Stomach (tissue), 9 donors: ENCODE measurements around the gene CAMKK1. TPM values are rescaled to one million over a fixed set of nuclear protein-coding genes. Genes with fewer than 3 reads are reported as not detected.

ENCODE experiments used
- DNase-seq, 2 donors: peaks; one replicate each; pipeline versions ENCODE4 v3.0.0 to v3.0.0-alpha.2; 2013 to 2019
- H3K27ac ChIP-seq, 5 donors: fragments of 200-600 bp in 4 of 5; sonication (generic) in 4 of 5; one replicate each; pipeline ENCODE4 v1.5.1; 2013 to 2019; ENCODE audit warnings: mild to moderate bottlenecking in 1 of 5, moderate library complexity in 1 of 5
- H3K27me3 ChIP-seq, 3 donors: fragments of 200-600 bp; sonication (generic); one replicate each; pipeline ENCODE4 v1.5.1; 2017 to 2019; ENCODE audit warnings: mixed run types in 1 of 3
- H3K36me3 ChIP-seq, 4 donors: fragments of 200-600 bp; sonication (generic); 1 replicate in 3 of 4; 2 replicates in 1 of 4; pipeline ENCODE4 v1.5.1; 2016 to 2019
- H3K4me1 ChIP-seq, 4 donors: fragments of 200-600 bp; sonication (generic); one replicate each; pipeline ENCODE4 v1.5.1; 2016 to 2019
- H3K4me3 ChIP-seq, 4 donors: fragments of 200-600 bp; sonication (generic) in 3 of 4; one replicate each; pipeline ENCODE4 v1.5.1; 2016 to 2019; ENCODE audit warnings: mild to moderate bottlenecking in 1 of 4
- H3K9me3 ChIP-seq, 4 donors: fragments of 200-600 bp; sonication (generic); one replicate each; pipeline ENCODE4 v1.5.1; 2016 to 2019
- CTCF ChIP-seq, 7 experiments: fragments of 450-650 bp in 4 of 7; fragments of 200-600 bp in 3 of 7; sonication (generic) in 3 of 7; IDR thresholded peaks; one replicate each; pipeline ENCODE4 v1.5.1; 2016 to 2019; ENCODE audit warnings: antibody characterized with exemption in 7 of 7, control low read depth in 2 of 7, mild to moderate bottlenecking in 1 of 7
- EP300 ChIP-seq: sonication (generic); formaldehyde crosslinking; IDR thresholded peaks from one replicate; pipeline ENCODE4 v1.6.1; 2017; ENCODE audit warnings: antibody characterized with exemption
- POLR2A ChIP-seq, 4 donors: fragments of 450-650 bp; IDR thresholded peaks; one replicate each; pipeline ENCODE4 v1.6.1; 2016; ENCODE audit warnings: antibody characterized with exemption in 4 of 4, control low read depth in 2 of 4, mild to moderate bottlenecking in 1 of 4, moderate library complexity in 1 of 4
- POLR2AphosphoS5 ChIP-seq, 3 donors: sonication (generic); formaldehyde crosslinking; IDR thresholded peaks; one replicate each; pipeline ENCODE4 v1.6.1; 2016; ENCODE audit warnings: antibody characterized with exemption in 3 of 3
- WGBS, 5 donors: extraction: QIAGEN DNeasy Blood & Tissue Kit in 3 of 5; methylation state at CpG; one replicate each; pipeline versions ENCODE4 v1.1.5 to v1.1.7; 2013 to 2018; 5-methylcytosine and 5-hydroxymethylcytosine counted together
- intact Hi-C: fragments of 100-400 bp; cut with DNase I; formaldehyde crosslinking; loops from one replicate; pipeline ENCODE4 v1.15.1; 2023; ENCODE audit warnings: low total_unique reads
- polyA plus RNA-seq, 3 donors: library from polyadenylated mRNA; stranded (reverse); fragments of 200-250 nt; gene quantifications; one replicate each; pipeline ENCODE4 v1.2.3, GENCODE V29; 2013
- total RNA-seq, 5 donors: library from RNA; depleted of rRNA; stranded (reverse); fragments of >200 nt; gene quantifications; one replicate each; pipeline versions ENCODE4 v1.1.0 to v1.2.3, GENCODE V29; 2014 to 2016
- donor health status: healthy with polysubstance abuse.
- donor health status: Bipolar disorder and iron deficiency.
- donor health status: healthy.

CAMKK1 gene
- total and polyA plus RNA-seq, 8 donors: 0.58 to 15.1 (median 4.6) TPM

GRCh38 chr17:3886776-3887175 is 6.1 kb downstream of the CAMKK1 start:
- WGBS, 5 donors: 76 to 89% (median 80%) methylated on average over 10 of the region's 10 CpGs
- Histone ChIP-seq H3K36me3 (peaks cover 0 to 38% (median 29%) of the 10 kb centered on the region in 4 donors), H3K27ac (peak overlapping the region; percentile 17 to 93 (median 87)), H3K4me1 (peaks cover 45 to 66% (median 49%) of the 10 kb centered on the region in 4 donors), H3K9me3 (no peaks in the 10 kb centered on the region), H3K4me3 (no peak overlapping the region), H3K27me3 (no peaks in the 10 kb centered on the region)
- peak in 2 of 3 donors; percentile 26 to 53 for TF ChIP-seq POLR2AphosphoS5 (IDR thresholded peaks at IDR 0.05)
- TF ChIP-seq POLR2A (IDR thresholded peaks at IDR 0.05): no peak
- intact Hi-C loops: no loop called here
- DNase-seq: peak in 1 of 2 donors; percentile 63

- Histone ChIP-seq H3K27ac (peak overlapping the region in 3 of 5 donors; percentile 87 to 93 (median 88)), H3K9me3 (no peaks in the 10 kb centered on the region), H3K4me1 (peaks cover 37 to 58% (median 42%) of the 10 kb centered on the region in 4 donors), H3K27me3 (no peaks in the 10 kb centered on the region), H3K36me3 (peaks cover 0 to 42% (median 30%) of the 10 kb centered on the region in 4 donors), H3K4me3 (no peak overlapping the region)
- TF ChIP-seq EP300: no peak
- intact Hi-C loops: no loop called here
- WGBS, 5 donors: 82 to 93% (median 87%) methylated on average over 2 to 4 of the region's 4 CpGs
- DNase-seq: no peak
Observed at GRCh38 chr17:3885970-3886369, 6.9 kb downstream of the CAMKK1 start.

DNA sequence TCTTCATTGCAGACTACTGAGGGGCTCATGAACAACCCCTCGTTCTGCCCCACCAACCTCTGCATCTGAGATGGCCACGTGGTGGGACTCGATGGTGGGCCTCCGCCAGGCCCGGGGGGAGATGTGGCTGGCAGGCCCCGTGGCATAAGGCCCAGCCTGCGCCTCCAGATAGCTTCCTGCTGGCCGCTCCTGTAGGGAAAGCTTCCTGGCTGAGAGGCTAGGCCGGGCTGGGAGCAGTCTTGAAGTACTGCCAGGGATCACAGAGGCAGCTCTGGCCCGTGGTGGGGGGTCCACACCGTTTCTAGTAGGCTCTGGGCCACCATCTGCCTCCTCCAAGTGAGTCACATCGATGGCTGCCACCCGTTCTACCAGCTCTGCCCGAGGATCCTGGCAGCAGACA is 7.6 kb downstream of the CAMKK1 start:
- H3K36me3 ChIP-seq: peaks cover 0 to 42% (median 31%) of the 10 kb centered on the region in 4 donors
- intact Hi-C loops: no loop called here
- H3K27me3 ChIP-seq: no peaks in the 10 kb centered on the region
- DNase-seq: no peak
- 76 to 82% (median 80%) methylated on average over 14 of the region's 14 CpGs; no CpG with 5 or more reads in 1 of the 5 donors for WGBS, 5 donors
- H3K27ac ChIP-seq: no peak overlapping the region
- H3K4me3 ChIP-seq: no peak overlapping the region
- H3K4me1 ChIP-seq: peaks cover 31 to 51% (median 35%) of the 10 kb centered on the region in 4 donors
- TF ChIP-seq POLR2A (IDR thresholded peaks at IDR 0.05) (no peak), POLR2AphosphoS5 (IDR thresholded peaks at IDR 0.05) (no peak), EP300 (no peak), CTCF (IDR thresholded peaks at IDR 0.05) (no peak)
- no peaks in the 10 kb centered on the region for H3K9me3 ChIP-seq

DNA sequence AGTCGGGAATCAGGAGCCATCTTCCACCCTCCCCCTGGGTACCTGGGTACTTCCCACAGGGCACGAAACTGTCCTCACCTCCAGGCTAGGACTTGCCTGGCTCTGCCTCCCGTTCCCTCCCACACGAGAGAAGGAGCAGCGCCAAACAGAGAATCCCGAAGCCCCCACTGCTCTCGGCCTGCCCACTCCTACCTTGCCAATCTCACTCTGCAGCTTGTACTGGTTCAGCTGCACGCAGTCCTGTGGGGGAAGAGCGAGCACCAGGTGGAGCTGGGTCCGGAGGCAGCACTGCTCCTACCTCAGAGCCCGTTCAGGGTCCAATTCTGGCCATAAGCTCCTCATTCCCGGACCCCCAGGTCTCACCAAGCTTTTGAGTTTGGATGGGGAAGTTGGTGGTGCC is 8.7 kb downstream of the CAMKK1 start:
- no peak for DNase-seq
- Histone ChIP-seq H3K9me3 (no peaks in the 10 kb centered on the region), H3K27ac (no peak overlapping the region), H3K4me1 (peaks cover 22 to 40% (median 24%) of the 10 kb centered on the region in 4 donors), H3K4me3 (no peak overlapping the region), H3K36me3 (peaks cover 0 to 42% (median 35%) of the 10 kb centered on the region in 4 donors), H3K27me3 (no peaks in the 10 kb centered on the region)
- intact Hi-C loops: no loop called here
- WGBS, 5 donors: 90 to 98% (median 95%) methylated on average over 9 to 12 of the region's 12 CpGs
- TF ChIP-seq EP300 (no peak), POLR2AphosphoS5 (IDR thresholded peaks at IDR 0.05) (no peak), POLR2A (IDR thresholded peaks at IDR 0.05) (no peak), CTCF (IDR thresholded peaks at IDR 0.05) (no peak)

- Histone ChIP-seq H3K4me1 (peaks cover 3 to 21% (median 5%) of the 10 kb centered on the region in 4 donors), H3K27ac (no peak overlapping the region), H3K4me3 (no peak overlapping the region), H3K9me3 (no peaks in the 10 kb centered on the region), H3K27me3 (no peaks in the 10 kb centered on the region), H3K36me3 (peaks cover 0 to 49% (median 39%) of the 10 kb centered on the region in 4 donors)
- no peak for DNase-seq
- 76 to 90% (median 79%) methylated on average over 4 of the region's 4 CpGs for WGBS, 5 donors
- intact Hi-C loops: no loop called here
- no peak for TF ChIP-seq CTCF (IDR thresholded peaks at IDR 0.05)
- TF ChIP-seq EP300: no peak
- no peak for TF ChIP-seq POLR2AphosphoS5 (IDR thresholded peaks at IDR 0.05)
Observed at GRCh38 chr17:3882276-3882675, 10.6 kb downstream of the CAMKK1 start.
